Measurements from ENCODE around the gene CD81.

GRCh38 chr11:2434008-2434407 lies 56.9 kb downstream of the CD81 start:
- TF ChIP-seq CTCF (IDR thresholded peaks at IDR 0.05; ENCODE audit: low read depth, low read length, poor library complexity, severe bottlenecking) (no peak), EZH2phosphoT487 (IDR thresholded peaks at IDR 0.05; ENCODE audit: borderline replicate concordance, low read length) (no peak)
